Dedifferentiated amniotic fluid mesenchymal stem cell (primary cell): ENCODE measurements around the gene MPZL2.

Experiments
- DNase-seq: peaks from one replicate; pipeline ENCODE4 v3.0.0-alpha.2; 2016; ENCODE audit errors: extremely low spot score

Gene MPZL2

DNA sequence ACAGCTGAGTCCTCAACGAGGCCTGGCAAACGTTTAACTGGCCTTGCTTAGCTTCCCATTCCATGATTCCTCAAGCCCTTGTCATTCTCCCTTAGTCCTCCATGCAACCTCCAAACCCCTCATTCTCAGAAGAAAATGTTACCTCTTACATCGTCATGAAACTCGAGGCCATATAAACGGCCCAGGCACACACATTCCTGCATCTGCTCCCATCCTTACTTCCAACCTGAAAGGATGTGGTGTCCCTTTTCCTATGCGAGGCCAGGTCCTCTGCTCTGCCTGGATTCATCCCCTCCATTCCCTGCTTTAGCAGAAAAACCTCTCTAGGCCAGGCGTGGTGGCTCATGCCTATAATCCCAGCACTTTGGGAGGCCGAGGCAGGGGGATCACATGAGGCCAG is 20.9 kb downstream of the MPZL2 start:
- DNase-seq: no peak

DNA sequence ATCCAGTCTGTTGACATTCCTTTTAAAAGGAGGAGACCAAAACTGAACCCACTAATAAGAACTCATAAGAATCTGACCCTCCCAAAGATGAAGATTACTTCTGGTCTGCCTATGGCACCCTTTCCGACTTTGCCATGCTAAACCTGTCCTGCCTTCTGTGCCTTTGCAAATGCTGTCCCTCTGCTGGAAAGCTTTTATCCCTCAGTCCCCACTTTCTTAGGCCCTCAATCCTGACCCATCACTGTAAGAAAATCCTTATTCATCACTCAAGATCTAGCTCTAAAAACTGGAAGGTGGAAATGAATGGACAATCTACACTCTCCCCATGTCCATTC is 22.4 kb downstream of the MPZL2 start:
- DNase-seq: no peak

DNA sequence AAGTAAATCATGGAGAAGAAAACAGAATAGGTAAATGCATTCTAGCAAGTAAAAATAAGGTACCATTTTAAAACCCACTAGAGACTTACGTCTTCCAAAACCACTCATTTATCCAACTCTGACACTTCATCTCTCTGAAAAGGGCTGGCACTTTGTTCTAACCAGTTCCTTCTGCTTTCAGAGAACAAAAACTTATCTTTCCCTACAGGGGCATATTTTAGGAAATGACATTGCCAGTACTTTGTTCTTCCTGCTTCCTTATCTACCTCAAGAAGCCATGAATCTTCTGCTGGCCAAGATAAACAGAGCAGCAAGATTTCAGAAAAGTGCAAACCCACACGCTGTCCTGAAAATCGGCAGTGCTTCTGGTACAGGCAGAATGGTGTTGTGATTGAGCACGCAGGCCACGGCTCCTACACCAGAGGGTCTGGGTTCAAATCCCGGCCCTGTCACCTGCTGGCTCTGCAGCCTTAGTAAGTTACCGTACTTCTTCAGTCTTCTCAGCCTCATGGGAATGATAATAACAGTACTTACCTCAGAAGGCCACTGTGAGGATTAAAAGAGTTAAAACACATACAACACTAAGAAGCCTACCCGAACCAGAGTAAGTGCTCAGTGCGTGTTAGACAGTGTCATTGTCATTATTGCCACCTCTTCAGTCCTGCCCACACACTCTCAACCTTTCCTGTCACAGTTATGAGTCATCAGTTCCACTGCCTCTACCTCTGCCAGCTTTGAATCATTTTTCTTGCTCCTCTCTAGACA is 22.9 kb downstream of the MPZL2 start:
- DNase-seq: no peak

DNA sequence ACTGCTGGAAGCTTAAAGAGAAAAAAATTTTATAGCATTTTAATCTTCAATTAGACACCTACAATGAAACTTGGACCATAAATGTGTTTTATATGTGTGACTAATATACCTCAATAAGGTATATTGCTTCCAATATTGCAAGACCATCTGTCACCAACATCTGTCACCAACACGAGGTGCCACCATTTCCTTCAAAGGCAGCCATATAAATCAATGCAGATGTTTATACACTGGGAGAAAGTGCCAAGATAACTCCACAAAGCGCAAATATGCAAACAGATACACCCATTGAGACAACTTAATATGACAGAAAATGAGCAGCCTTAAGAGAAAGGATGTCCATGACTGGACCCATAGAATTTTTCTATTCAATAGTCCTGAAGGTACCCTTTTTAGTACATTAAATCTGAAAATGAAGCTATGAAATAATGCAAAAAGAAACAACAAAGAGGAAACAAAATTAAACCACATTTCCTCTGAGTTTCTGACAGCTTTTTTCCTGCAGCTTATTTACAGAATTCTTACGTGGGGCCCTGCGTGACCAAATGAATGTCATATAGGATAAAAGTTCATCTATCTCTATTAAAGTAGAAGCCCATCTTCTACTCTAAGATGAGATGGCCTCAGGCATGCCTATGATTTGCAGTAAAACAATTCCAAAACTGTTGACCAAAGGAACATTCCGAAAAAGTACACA is 24.4 kb downstream of the MPZL2 start:
- no peak for DNase-seq

DNA sequence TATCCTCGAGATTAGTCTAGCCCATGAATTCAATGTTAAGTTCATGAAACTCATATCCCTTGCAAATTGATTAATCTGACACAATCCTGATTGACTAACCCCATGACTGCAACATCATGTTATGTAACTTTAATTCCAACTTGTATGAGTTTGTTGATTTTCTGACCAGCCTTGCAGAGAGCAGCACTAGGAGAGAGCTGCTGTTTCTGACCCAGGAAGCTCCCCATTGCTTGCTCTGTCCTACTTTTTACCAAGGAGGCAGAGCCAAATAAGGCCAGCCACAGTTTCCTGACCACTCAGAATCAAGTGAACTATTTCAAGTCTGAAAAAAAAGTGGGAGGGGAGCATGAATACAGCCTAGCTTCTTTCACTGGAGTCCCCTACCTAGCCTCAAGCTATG is 25.2 kb downstream of the MPZL2 start:
- no peak for DNase-seq

DNA sequence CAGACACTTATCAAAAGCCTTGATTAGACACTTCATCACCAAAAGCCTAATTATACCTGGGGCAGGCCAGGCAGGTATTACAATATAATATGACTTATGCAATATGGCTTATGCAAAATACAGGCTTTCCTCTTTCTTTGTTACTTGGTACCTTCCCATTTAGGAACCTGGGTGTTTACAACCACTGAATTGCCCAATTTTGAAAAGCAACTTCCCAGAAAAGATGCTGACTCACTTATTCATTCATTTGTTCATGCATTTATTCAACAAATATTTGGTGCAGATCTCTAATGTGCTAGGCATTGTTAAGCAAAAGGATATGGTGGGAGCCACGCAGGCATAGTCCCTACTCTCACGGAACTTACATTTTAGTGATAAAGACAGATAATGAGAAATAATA is 25.7 kb downstream of the MPZL2 start:
- DNase-seq: no peak

DNA sequence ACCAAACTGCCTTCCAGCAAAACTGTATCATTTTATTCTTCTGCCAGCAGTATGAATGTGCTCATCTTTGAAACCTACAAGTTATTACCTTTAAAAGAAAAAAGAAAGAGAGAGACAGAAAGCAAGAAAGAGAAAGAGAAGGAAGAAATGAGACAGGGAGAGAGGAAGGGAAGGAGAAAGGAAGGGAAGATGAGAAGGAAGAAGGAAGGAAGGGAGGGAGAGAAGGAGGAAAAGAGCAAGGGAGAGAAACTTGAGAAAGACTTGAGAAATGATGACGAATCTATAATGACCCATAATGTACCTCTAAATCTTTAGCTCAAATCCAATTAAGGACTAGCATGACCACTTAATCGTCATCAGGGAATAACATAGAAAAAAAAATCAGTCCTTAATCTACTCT is 27.9 kb downstream of the MPZL2 start:
- DNase-seq: no peak

DNA sequence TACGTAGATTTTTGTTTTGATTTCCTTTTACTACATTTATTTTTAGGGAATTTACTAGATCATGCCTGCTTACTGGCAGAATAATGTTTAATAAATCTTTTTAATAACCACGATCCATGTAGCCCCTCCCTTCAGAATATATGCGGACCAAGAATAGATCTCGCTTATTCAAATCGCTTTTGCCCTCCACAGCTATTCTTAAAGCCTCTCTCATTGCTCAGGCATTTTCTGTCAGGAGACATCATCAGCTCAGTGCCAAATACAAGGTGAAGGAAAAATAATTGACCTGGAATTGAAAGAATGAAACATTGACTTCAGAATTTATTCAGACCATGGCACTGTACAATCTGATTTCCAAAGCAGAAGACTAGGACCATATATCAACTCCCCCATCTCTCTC is 29.3 kb downstream of the MPZL2 start:
- DNase-seq: no peak

DNA sequence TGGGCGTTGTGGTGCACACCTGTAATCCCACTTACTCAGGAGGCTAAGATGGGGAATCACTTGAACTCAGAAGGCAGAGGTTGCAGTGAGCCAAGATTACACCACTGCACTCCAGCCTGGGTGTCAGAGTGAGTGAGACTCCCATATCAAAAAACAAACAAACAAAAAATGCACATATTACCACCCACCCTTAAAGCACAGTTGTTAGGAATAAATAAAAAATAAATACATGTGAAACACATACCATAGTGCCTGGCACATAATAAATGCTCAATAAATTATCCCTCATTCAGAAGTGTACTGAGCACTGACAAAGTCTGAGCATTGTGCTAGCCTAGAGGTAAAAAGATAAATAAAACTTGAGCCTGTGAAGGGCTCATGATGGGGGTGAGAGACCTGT is 30.2 kb downstream of the MPZL2 start:
- DNase-seq: no peak

DNA sequence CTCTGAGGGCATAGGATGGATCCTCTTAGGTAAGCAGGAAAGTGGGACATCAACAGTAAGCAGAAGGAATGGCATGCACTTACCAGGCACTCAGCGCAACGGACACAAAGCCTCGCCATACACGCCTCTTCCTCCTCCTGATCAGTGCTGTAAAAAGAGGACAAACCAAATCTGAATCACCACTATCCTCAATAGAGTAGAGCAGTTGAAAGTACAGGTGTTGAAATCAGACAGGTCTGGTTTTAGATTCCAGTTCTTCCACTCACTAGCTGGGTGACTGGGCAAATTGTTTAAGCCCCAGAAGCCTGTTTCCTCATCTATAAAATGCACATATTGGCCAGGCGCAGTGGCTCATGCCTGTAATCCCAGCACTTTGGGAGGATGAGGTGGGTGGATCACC is 30.7 kb downstream of the MPZL2 start:
- no peak for DNase-seq

DNA sequence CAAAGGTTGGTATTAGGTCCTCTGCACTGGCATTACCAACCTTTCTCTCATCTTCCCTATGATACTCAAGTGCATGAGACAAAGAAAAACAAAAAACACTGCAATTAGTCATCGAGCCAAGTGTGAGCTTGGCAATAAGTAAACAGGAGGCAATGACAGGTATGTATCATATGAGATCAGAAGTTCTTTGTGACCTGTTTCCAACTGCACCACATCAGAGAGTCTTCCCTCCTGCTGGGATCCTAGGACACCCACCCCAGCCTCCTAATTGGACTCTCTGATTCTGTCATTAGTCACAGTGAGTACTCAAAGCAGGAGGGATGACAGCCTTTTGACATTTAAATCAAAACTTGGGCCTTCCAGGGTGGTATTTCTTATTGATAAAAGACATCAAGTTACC is 31.4 kb downstream of the MPZL2 start:
- no peak for DNase-seq

DNA sequence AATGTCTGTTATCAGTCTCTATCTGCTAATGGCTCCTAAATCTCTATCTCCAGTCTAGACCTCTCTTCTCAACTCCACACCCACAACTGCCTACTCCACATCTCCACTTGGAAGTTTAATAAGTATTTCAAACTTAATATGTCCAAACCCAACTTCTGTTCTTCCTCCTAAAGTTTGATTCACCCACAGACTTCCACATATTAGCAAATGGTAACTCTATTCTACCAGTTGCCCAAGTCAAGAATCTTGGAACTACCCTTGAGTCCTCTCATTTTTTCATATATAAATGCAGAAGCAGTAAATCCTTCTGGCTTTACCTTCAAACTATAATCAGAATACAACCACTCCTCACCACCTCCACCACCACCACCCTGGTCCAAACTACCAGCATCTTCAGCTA is 32.6 kb downstream of the MPZL2 start:
- DNase-seq: no peak

DNA sequence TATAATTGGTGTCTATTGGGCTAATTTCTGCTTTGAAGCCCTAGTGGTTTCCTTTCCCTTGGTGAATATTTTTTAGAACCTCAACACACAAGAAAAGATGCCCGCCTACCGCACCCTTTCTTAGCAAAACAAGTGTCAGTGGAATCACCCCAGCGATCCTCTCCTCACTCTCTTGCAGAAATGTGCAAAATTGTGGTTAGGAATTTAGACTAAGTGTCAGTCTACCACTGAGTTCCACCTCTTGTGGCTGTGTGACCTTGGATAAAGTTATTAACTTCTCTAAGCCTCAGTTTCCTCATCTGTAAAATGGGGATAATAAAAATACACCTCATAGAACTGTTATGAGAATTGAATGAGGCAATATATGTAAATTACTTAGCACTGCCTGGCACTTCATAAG is 34.0 kb downstream of the MPZL2 start:
- no peak for DNase-seq

DNA sequence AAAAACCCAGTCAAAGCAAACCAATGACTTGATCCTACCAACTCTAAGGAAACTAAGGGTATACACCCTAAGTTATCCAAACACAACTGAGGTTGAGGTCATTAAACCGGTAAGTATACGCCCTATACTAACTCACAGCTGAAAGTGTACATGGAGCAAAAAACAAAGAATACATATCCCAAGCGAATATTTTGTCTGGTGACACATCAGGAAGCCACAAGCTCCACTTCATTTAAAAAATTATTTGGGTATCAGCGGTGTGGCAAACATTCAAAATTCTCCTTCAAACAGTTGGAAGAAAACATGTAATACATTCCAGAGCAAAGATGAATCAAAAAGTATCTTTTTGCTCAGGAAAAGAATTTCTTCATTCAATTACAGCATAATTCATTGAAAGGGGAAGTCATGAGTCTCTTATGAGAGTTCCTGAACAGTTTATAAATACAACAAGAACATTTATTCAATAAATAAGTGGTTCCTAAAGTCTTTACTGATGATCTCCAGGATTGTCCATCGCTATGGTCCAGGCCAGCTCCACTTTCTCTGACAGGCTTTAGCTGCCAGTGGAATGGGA is 34.7 kb downstream of the MPZL2 start:
- no peak for DNase-seq

DNA sequence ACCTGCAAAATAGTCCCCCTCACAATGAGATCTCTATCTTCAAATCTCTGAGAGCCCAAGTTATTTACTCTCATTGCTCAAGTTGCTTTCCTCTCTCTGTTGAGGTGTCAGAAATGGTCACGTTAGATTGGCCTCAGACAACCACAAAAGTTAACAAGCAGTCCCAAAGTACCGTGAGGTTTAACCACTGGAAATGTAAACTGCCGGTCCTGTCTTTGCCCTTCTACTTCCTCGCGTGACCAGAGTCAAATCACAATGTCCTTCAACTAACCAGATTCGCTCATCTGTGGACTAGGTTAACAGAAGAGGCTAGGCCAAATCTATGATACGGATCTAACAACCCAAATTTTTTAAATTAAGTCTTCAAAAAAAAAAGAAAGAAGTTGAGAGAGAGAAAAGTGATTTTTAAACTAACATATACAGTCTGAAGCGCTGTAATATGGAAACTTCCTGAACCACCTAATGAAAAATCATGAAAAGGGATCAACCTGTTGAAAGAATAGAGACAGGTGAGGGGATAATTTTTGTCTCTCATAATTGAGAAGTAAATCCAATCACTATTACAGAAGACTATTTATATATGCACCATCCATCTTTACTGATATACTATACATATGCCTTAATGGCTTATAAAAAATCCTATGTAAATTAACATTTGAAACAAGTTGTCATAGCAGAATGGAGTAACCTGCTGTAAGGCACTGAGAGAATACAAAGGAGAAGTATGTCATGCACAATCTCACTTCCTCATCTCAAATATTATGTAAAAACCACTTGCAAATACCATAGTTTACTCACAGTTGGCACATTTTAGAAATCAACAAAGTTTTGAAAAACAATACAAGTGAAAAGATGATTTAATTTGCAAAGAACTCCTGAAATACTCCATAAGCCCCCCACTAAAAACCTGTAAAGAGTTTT is 36.0 kb downstream of the MPZL2 start:
- no peak for DNase-seq

DNA sequence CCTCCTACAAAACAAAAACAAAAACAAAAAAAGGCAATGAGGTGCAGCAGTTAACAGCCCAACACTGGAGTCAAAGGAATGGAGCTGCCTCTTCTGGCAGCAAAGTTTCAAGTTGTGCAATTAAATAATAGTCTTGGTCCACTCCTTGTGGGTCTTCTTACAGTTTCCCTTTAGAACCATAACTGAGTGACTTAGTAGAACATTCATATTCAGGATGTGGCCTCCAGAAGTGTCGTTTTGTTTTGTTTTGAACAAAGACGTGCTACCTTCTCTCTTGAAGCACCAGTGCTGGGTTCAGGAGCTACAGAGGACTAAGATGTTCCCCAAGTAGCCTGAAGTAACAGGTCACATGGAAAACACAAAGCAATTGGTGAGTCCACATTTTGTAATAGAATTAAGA is 37.3 kb downstream of the MPZL2 start:
- DNase-seq: no peak

DNA sequence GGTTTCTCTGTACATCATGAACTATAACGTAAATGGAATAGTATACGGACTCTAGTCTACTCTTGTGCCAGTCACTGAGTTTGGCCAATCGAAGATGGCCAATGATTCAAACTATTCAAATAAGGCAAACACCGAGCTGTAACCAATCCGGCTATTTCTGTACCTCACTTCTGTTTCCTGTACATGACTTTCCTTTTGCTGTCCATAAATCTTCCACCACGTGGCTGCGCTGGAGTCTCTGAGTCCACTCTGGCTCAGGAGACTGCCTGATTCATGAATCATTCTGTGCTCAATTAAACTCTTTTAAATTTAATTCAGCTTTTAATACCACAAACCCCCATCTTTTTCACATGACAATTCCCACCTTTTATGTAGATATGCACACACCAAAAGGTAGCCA is 37.8 kb downstream of the MPZL2 start:
- no peak for DNase-seq

DNA sequence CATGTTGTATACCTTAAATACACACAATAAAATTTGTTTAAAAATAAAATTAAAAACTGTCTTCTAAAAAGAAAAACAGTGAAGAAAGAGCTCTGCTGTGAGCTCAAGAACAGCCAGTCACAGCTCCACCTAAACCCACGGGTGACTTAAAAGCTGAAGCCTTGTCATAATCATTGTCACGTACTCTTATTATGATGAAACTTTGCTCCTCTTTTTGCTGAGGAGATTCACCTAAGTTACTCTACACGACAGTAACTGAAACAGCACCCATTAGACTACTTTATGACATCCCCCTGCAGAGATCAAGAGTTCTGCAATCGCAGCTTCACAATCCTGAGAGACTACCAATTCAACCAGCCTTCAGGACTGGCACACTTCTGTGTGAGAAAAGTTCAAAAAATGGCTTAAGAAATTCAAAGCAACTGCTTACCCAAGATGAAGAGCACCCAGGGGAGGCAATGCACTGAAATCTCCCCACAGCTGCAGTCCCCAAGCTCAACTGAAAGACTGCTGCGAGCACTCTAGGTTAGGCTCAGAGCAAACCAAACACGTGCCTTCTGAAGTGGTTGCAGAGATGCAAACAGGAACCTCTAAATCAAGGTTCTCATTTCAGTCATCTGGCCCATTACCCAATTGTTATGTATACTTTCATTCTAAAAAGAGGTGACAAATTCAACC is 39.4 kb downstream of the MPZL2 start, which contains the start of gene JAML:
JAML (minus strand) TSS at position 501 of the 678 bp plus-strand sequence. CDS start 10,145 bp downstream, outside the sequence.
- DNase-seq: no peak

DNA sequence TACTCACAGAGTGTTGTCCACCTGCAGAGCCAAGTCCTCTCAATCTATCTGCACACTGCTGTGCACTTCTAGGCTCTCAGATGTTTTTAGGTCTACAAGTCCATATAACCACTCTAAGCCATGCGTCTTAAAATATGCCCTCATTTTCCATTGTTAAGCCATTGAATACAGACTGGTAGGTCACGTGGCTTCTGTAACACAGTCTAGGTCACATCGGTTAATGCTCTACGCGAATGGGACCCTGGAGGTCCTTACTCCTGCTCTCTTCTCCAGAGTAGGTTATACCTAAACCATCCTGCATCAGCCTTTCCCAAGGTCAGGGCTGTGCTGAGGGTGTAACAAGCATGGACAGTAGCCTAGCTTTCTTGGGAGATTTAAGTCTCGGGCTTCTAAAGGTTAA is 40.1 kb downstream of the MPZL2 start:
- no peak for DNase-seq

DNA sequence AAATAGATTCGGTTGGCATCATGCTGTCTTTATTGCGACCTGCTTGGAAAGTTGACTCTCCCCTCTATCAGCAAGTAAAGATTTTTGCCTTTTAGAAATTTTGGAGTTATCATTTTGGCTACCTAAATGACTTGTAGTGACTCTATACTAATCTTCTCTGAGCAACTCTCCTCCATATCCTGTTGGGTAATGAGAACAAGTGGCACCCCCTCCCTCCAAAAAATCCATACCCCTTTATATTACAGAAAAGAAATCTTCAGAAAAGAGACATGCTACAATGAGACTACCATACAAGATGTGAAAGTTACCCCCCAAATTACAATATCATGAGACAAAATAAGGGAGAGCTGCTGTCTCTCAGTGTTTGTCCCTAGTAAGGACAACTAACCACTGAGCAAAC is 40.5 kb downstream of the MPZL2 start:
- DNase-seq: no peak

DNA sequence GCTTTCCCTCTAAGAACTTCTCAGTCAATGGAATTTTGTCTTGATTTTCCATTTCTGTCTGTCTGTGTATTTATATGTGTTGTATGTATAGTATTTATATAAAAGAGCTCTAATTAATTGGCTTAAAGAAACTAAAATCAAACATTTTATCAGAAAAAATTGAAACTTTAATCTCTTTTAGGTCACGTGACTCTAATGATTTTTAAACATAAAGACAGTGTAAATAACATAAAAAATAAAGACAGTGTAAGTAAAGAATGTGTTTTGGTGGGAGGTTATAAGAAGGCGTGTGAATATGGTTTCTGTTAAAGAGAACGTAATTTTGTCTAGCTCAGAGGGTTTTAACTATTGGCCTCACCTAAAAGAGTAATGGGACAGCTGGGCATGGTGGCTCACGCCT is 41.7 kb downstream of the MPZL2 start:
- no peak for DNase-seq

DNA sequence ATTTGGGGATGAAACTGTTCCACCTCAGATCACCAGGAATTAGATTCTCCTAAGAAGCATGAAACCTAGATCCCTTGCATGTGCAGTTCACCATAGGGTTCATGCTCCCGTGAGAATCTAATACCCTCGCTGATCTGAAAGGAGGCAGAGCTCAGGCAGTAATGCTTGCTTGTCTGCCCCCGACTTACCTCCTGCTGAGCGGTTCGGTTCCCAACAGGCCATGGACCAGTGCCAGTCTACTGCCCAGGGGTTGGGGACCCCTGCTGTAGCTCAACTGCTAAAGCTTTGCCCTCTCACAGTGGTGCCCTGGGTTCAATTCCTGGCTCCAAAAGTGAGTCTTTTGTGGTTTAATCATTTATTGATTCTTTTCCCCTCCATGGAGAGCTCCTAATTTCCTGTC is 42.7 kb downstream of the MPZL2 start:
- DNase-seq: no peak
